Hypothalamus (tissue), 51 donors: ENCODE results near the gene ACP3.

Experiments used
- DNase-seq, 51 donors: peaks; one replicate each; lab custom pipeline; 2025; lab: John Stamatoyannopoulos, UW

Gene ACP3

GRCh38 chr3:132311841-132312240, 5.4 kb upstream of the ACP3 start:
- DNase-seq = no peak

GRCh38 chr3:132315851-132316250, 1.4 kb upstream of the ACP3 start:
- DNase-seq = no peak

GRCh38 chr3:132318451-132318850, 1.2 kb downstream of the ACP3 start:
- no peak for DNase-seq

- DNase-seq = no peak
Observed at GRCh38 chr3:132321304-132321703, 4.1 kb downstream of the ACP3 start.

GRCh38 chr3:132325103-132325606, 7.9 kb downstream of the ACP3 start:
- peak in 1 of 51 donors; percentile 10 for DNase-seq

- DNase-seq = no peak
Observed at GRCh38 chr3:132325634-132326033, 8.4 kb downstream of the ACP3 start.

- DNase-seq = no peak
Observed at GRCh38 chr3:132326251-132326650, 9.0 kb downstream of the ACP3 start.

GRCh38 chr3:132332082-132332481, 14.9 kb downstream of the ACP3 start:
- DNase-seq = no peak

- peak in 2 of 51 donors; percentile 2 to 6 for DNase-seq
Observed at GRCh38 chr3:132332508-132332907, 15.3 kb downstream of the ACP3 start.

- no peak for DNase-seq
Observed at GRCh38 chr3:132341746-132342145, 24.5 kb downstream of the ACP3 start.

GRCh38 chr3:132342183-132342582, 25.0 kb downstream of the ACP3 start:
- DNase-seq = no peak

- no peak for DNase-seq
Observed at GRCh38 chr3:132342610-132343009, 25.4 kb downstream of the ACP3 start.

GRCh38 chr3:132343018-132343612, 25.9 kb downstream of the ACP3 start:
- peak in 11 of 51 donors; percentile 1 to 71 (median 10) for DNase-seq

GRCh38 chr3:132344666-132345280, 27.6 kb downstream of the ACP3 start:
- no peak for DNase-seq

GRCh38 chr3:132346841-132347736, 29.9 kb downstream of the ACP3 start:
- DNase-seq = peak in 11 of 51 donors; percentile 1 to 50 (median 8)

- no peak for DNase-seq
Observed at GRCh38 chr3:132347811-132348210, 30.6 kb downstream of the ACP3 start.

- no peak for DNase-seq
Observed at GRCh38 chr3:132348531-132348930, 31.3 kb downstream of the ACP3 start.

- no peak for DNase-seq
Observed at GRCh38 chr3:132350814-132351213, 33.6 kb downstream of the ACP3 start.

GRCh38 chr3:132351222-132351806, 34.1 kb downstream of the ACP3 start:
- DNase-seq = no peak

- DNase-seq = peak in 24 of 51 donors; percentile 1 to 62 (median 15)
Observed at GRCh38 chr3:132352556-132353143, 35.4 kb downstream of the ACP3 start.
